HepG2 (cell line): ENCODE measurements around the gene EID3. TPM values are rescaled to one million over a fixed set of nuclear protein-coding genes. Genes with fewer than 3 reads are reported as not detected.

Experiments used
- AHDC1 ChIP-seq: sonication (generic); formaldehyde crosslinking; IDR thresholded peaks from 2 replicates; pipeline ENCODE4 v1.5.1; 2020; ENCODE audit warnings: mild to moderate bottlenecking, missing genetic modification reagents, borderline replicate concordance
- ATM ChIP-seq: fragments of 450-650 bp; IDR thresholded peaks from 2 replicates; pipeline ENCODE4 v1.7.1; 2017; ENCODE audit warnings: mild to moderate bottlenecking, borderline replicate concordance
- CEBPG ChIP-seq: IDR thresholded peaks from 2 replicates; pipeline ENCODE4 v1.6.1; 2016
- CREBL2 ChIP-seq: sonication (generic); formaldehyde crosslinking; IDR thresholded peaks from 2 replicates; pipeline ENCODE4 v1.8.1; 2023; ENCODE audit warnings: missing genetic modification reagents, mild to moderate bottlenecking, borderline replicate concordance
- FLYWCH1 ChIP-seq: sonication (generic); formaldehyde crosslinking; IDR thresholded peaks from 2 replicates; pipeline ENCODE4 v1.8.1; 2023; ENCODE audit warnings: mild to moderate bottlenecking, missing genetic modification reagents
- NBN ChIP-seq: fragments of 450-650 bp; conservative IDR thresholded peaks from 2 replicates; pipeline ENCODE4 v1.6.1; 2017
- NR2C2 ChIP-seq: sonication (generic); formaldehyde crosslinking; IDR thresholded peaks from 2 replicates; pipeline ENCODE4 v1.4.0; 2020; ENCODE audit warnings: missing genetic modification reagents, mild to moderate bottlenecking, moderate library complexity, borderline replicate concordance
- POLR2AphosphoS5 ChIP-seq: IDR thresholded peaks from 2 replicates; pipeline ENCODE4 v1.6.1; 2012; ENCODE audit warnings: low read depth, low read length
- PRPF4 ChIP-seq: fragments of 200-400 bp; formaldehyde crosslinking; IDR thresholded peaks from 2 replicates; pipeline ENCODE4 v1.6.1; 2016; ENCODE audit warnings: low read length, low read depth; ENCODE audit not compliant: poor library complexity, severe bottlenecking
- SAFB2 ChIP-seq: sonication (generic); formaldehyde crosslinking; IDR thresholded peaks from 2 replicates; pipeline ENCODE4 v1.5.1; 2020; ENCODE audit warnings: missing genetic modification reagents, low read depth, mild to moderate bottlenecking, borderline replicate concordance
- SP140L ChIP-seq: sonication (generic); formaldehyde crosslinking; IDR thresholded peaks from 2 replicates; pipeline ENCODE4 v1.4.0; 2020; ENCODE audit warnings: missing genetic modification reagents, borderline replicate concordance
- SRSF1 ChIP-seq: fragments of 200-400 bp; formaldehyde crosslinking; optimal IDR thresholded peaks from 2 replicates; pipeline ENCODE3; 2017; ENCODE audit warnings: mild to moderate bottlenecking, low read depth, low read length, moderate library complexity
- ZNF224 ChIP-seq: sonication (generic); formaldehyde crosslinking; IDR thresholded peaks from 2 replicates; pipeline ENCODE4 v1.5.0; 2020; ENCODE audit warnings: mild to moderate bottlenecking, missing genetic modification reagents
- ZNF296 ChIP-seq: sonication (generic); formaldehyde crosslinking; conservative IDR thresholded peaks from 2 replicates; pipeline ENCODE4 v1.5.0; 2020; ENCODE audit warnings: mild to moderate bottlenecking, missing genetic modification reagents
- ZNF3 ChIP-seq: IDR thresholded peaks from 2 replicates; pipeline ENCODE4 v1.7.0; 2017; ENCODE audit warnings: inconsistent platforms
- ZNF431 ChIP-seq: sonication (generic); formaldehyde crosslinking; IDR thresholded peaks from 2 replicates; pipeline ENCODE4 v1.9.0; 2022; ENCODE audit warnings: missing genetic modification reagents, low read depth, mild to moderate bottlenecking, borderline replicate concordance
- ZNF451 ChIP-seq: sonication (generic); formaldehyde crosslinking; IDR thresholded peaks from 2 replicates; pipeline ENCODE4 v1.5.0; 2020; ENCODE audit warnings: mild to moderate bottlenecking, missing genetic modification reagents
- ZNF646 ChIP-seq: sonication (generic); formaldehyde crosslinking; IDR thresholded peaks from 2 replicates; pipeline ENCODE4 v1.9.0; 2021; ENCODE audit warnings: mild to moderate bottlenecking, missing genetic modification reagents
- polyA plus RNA-seq, 8 experiments: library from polyadenylated mRNA; depleted of rRNA in 3 of 8; stranded (reverse) in 7 of 8; unstranded in 1 of 8; fragments of >200 nt; fragmentation: Illumina TruSeq in 4 of 8; extraction: Trizol in 4 of 8; gene quantifications; 2 replicates each; pipeline versions ENCODE4 v1.2.1 to v1.2.3, GENCODE V29; 2011 to 2016; ENCODE audit warnings: low read depth in 4 of 8, missing spikeins in 1 of 8, mixed read lengths in 1 of 8; ENCODE audit not compliant: insufficient read depth in 1 of 8
- total RNA-seq, 5 experiments: library from RNA; depleted of rRNA; stranded (reverse); fragments of >200 nt; fragmentation: Illumina TruSeq; extraction: Trizol; gene quantifications; 2 replicates each; pipeline ENCODE4 v1.2.3, GENCODE V29; 2016; ENCODE audit warnings: low read depth in 1 of 5

EID3 gene
- total and polyA plus RNA-seq, 2 of the 13 experiments (the other 11 are each of a cell fraction or from before 2014, with no cell fraction given): 0.38 to 4.5 TPM

- peak; percentile 64; the same call in 1 of the 2 replicates for TF ChIP-seq ZNF646 (CRISPR knock-in tag)
- no peak for TF ChIP-seq PRPF4
- no peak for TF ChIP-seq SAFB2 (CRISPR knock-in tag)
- no peak for TF ChIP-seq SRSF1
- TF ChIP-seq NR2C2 (CRISPR knock-in tag): peak; percentile 47
- peak; percentile 21; the same call in 1 of the 2 replicates for TF ChIP-seq CEBPG
- no peak for TF ChIP-seq CREBL2 (CRISPR knock-in tag)
- peak; percentile 70; the same call in 1 of the 2 replicates for TF ChIP-seq ZNF431 (CRISPR knock-in tag)
- no peak for TF ChIP-seq AHDC1 (CRISPR knock-in tag)
- TF ChIP-seq ZNF296 (CRISPR knock-in tag): no peak
- peak; percentile 72; the same call in 1 of the 2 replicates for TF ChIP-seq ZNF451 (CRISPR knock-in tag)
- peak; percentile 81; the same call in 1 of the 2 replicates for TF ChIP-seq ZNF224 (CRISPR knock-in tag)
- TF ChIP-seq NBN: no peak
- no peak for TF ChIP-seq ATM
- peak; percentile 52; the same call in 1 of the 2 replicates for TF ChIP-seq POLR2AphosphoS5
- no peak for TF ChIP-seq ZNF3 (CRISPR knock-in tag)
- 0 out of 2 replicates have a peak, but pooled peaks have one; percentile 71 for TF ChIP-seq SP140L (CRISPR knock-in tag)
- no peak for TF ChIP-seq FLYWCH1 (CRISPR knock-in tag)
These were observed 14.8 kb upstream of the EID3 start (continued) for GRCh38 chr12:104288635-104289274.
